CD4-positive, alpha-beta T cell (primary cell): ENCODE measurements around the gene NAB1. TPM values are rescaled to one million over a fixed set of nuclear protein-coding genes. Genes with fewer than 3 reads are reported as not detected.

Experiments used
- ATAC-seq: fragments of 200-7000 bp; cut with Tn5 transposase; one replicate; pipeline ENCODE4 v1.10.0; 2022; ENCODE audit warnings: mild to moderate bottlenecking; ENCODE audit not compliant: poor library complexity
- CTCF ChIA-PET: fragments of 350-600 bp; sonication (Branson Sonifier 250); formaldehyde crosslinking; loops from one replicate; lab custom pipeline; 2021; ENCODE audit warnings: antibody characterized with exemption, inconsistent platforms; lab: Charles Lee
- POLR2A ChIA-PET: fragments of 350-600 bp; sonication (Branson Sonifier 250); formaldehyde crosslinking; loops from one replicate; lab custom pipeline; 2021; ENCODE audit warnings: antibody characterized with exemption, inconsistent platforms; lab: Charles Lee
- DNase-seq, 14 experiments: peaks; one replicate each; pipeline ENCODE4 v3.0.0-alpha.2; 2013 to 2020; ENCODE audit warnings: mixed read lengths in 2 of 14
- H3K27ac ChIP-seq, 2 donors: one replicate each; pipeline versions ENCODE4 v1.5.1 to v1.7.0; 2013; ENCODE audit warnings: low read length in 2 of 2, low read depth in 1 of 2, mild to moderate bottlenecking in 1 of 2
- H3K27me3 ChIP-seq, 2 experiments: 1 replicate in 1 of 2; 2 replicates in 1 of 2; pipeline versions ENCODE4 v1.6.1 to v1.7.0; 2013; ENCODE audit warnings: low read length in 2 of 2, control low read depth in 1 of 2, mild to moderate bottlenecking in 1 of 2, moderate library complexity in 1 of 2; ENCODE audit not compliant: insufficient read depth in 2 of 2, control insufficient read depth in 1 of 2
- H3K36me3 ChIP-seq: one replicate; pipeline ENCODE4 v1.6.1; 2013; ENCODE audit warnings: low read length, control low read depth; ENCODE audit not compliant: insufficient read depth
- H3K4me1 ChIP-seq: one replicate; pipeline ENCODE4 v1.6.1; 2013; ENCODE audit warnings: low read length, control low read depth; ENCODE audit not compliant: insufficient read depth
- H3K4me3 ChIP-seq: one replicate; pipeline ENCODE4 v1.5.1; 2013; ENCODE audit warnings: mild to moderate bottlenecking, low read length, moderate library complexity
- H3K9me3 ChIP-seq, 2 experiments: 1 replicate in 1 of 2; 2 replicates in 1 of 2; pipeline versions ENCODE4 v1.6.1 to v1.7.0; 2013; ENCODE audit warnings: low read length in 2 of 2, mild to moderate bottlenecking in 2 of 2, control low read depth in 1 of 2, moderate library complexity in 1 of 2; ENCODE audit not compliant: control insufficient read depth in 1 of 2, insufficient read depth in 1 of 2
- H3K27ac Mint-ChIP-seq: one replicate; pipeline ENCODE4 v1.8.0; 2020; ENCODE audit warnings: mixed read lengths
- H3K27me3 Mint-ChIP-seq: one replicate; pipeline ENCODE4 v1.8.0; 2021; ENCODE audit warnings: mixed read lengths
- H3K36me3 Mint-ChIP-seq: one replicate; pipeline ENCODE4 v1.8.0; 2021; ENCODE audit warnings: low read depth, mixed read lengths
- H3K4me1 Mint-ChIP-seq: one replicate; pipeline ENCODE4 v1.8.0; 2021; ENCODE audit warnings: low read depth, mixed read lengths
- H3K4me3 Mint-ChIP-seq: one replicate; pipeline ENCODE4 v1.8.0; 2020; ENCODE audit warnings: mild to moderate bottlenecking, mixed read lengths
- H3K9me3 Mint-ChIP-seq: one replicate; pipeline ENCODE4 v1.8.0; 2020; ENCODE audit warnings: mixed read lengths
- CTCF ChIP-seq: fragments of 200-600 bp; IDR thresholded peaks from one replicate; pipeline ENCODE4 v1.8.0; 2022; ENCODE audit warnings: antibody characterized with exemption, mild to moderate bottlenecking
- intact Hi-C, 2 experiments: fragments of 100-400 bp; cut with DNase I in 1 of 2; cut with micrococcal nuclease in 1 of 2; formaldehyde crosslinking; loops; one replicate each; pipeline versions ENCODE4 v1.15.1 to v1.9.0; 2023 to 2025; cut with DNase I, micrococcal nuclease
- total RNA-seq, 174 experiments: library from RNA in 2 of 174; stranded (reverse) in 2 of 174; gene quantifications; one replicate each; pipeline ENCODE4 v1.2.3 and lab custom pipeline; 2021 to 2026

Gene NAB1
- total RNA-seq, 2 experiments from 2014 or later, result 20.0 to 21.1 TPM

- intact Hi-C loops, result no loop called here
- no peak overlapping the region for H3K4me3 Mint-ChIP-seq
- ChIA-PET POLR2A (no interaction called here), CTCF (no interaction called here)
- no peak for TF ChIP-seq CTCF
- no peaks in the 10 kb centered on the region for H3K27me3 ChIP-seq
- no peaks in the 10 kb centered on the region for H3K36me3 ChIP-seq
- no peaks in the 10 kb centered on the region for H3K9me3 ChIP-seq
- peaks cover 5% of the 10 kb centered on the region for H3K9me3 Mint-ChIP-seq
- no peak overlapping the region for H3K27ac Mint-ChIP-seq
- no peak overlapping the region for H3K4me3 ChIP-seq
- H3K4me1 ChIP-seq, result no peaks in the 10 kb centered on the region
- H3K36me3 Mint-ChIP-seq, result no peaks in the 10 kb centered on the region
- H3K27me3 Mint-ChIP-seq, result no peaks in the 10 kb centered on the region
- H3K27ac ChIP-seq, result no peak overlapping the region
- H3K4me1 Mint-ChIP-seq, result peaks cover 17% of the 10 kb centered on the region
- ATAC-seq (no peak), DNase-seq (no peak)
Measured at GRCh38 chr2:190723397-190724090, 74.7 kb downstream of the NAB1 start.

GRCh38 chr2:190726255-190726654 lies 77.4 kb downstream of the NAB1 start:
- Mint-ChIP-seq H3K4me3 (no peak overlapping the region), H3K27ac (no peak overlapping the region), H3K36me3 (no peaks in the 10 kb centered on the region), H3K27me3 (no peaks in the 10 kb centered on the region), H3K4me1 (peaks cover 17% of the 10 kb centered on the region), H3K9me3 (peaks cover 6% of the 10 kb centered on the region)
- Histone ChIP-seq H3K4me3 (no peak overlapping the region), H3K27ac (no peak overlapping the region), H3K36me3 (no peaks in the 10 kb centered on the region), H3K4me1 (no peaks in the 10 kb centered on the region), H3K9me3 (no peaks in the 10 kb centered on the region), H3K27me3 (no peaks in the 10 kb centered on the region)
- ChIA-PET CTCF (no interaction called here), POLR2A (no interaction called here)
- intact Hi-C loops, result no loop called here
- DNase-seq (no peak), ATAC-seq (no peak)
- no peak for TF ChIP-seq CTCF

- ChIA-PET CTCF (no interaction called here), POLR2A (no interaction called here)
- Mint-ChIP-seq H3K4me3 (no peak overlapping the region), H3K9me3 (no peaks in the 10 kb centered on the region), H3K4me1 (no peaks in the 10 kb centered on the region), H3K36me3 (no peaks in the 10 kb centered on the region), H3K27me3 (no peaks in the 10 kb centered on the region), H3K27ac (no peak overlapping the region)
- ATAC-seq (no peak), DNase-seq (no peak)
- intact Hi-C loops, result loop anchor here in 1 of 2 experiments (1.0 kb wide), 1 partner anchor 20 kb away; no protein-coding TSS in a partner anchor
- Histone ChIP-seq H3K27me3 (no peaks in the 10 kb centered on the region), H3K4me3 (no peak overlapping the region), H3K27ac (no peak overlapping the region), H3K36me3 (no peaks in the 10 kb centered on the region), H3K4me1 (no peaks in the 10 kb centered on the region), H3K9me3 (no peaks in the 10 kb centered on the region)
- no peak for TF ChIP-seq CTCF
Measured at GRCh38 chr2:190736355-190736754, 87.5 kb downstream of the NAB1 start.
